Liver (tissue), 9 donors: ENCODE results near the gene RAD23B. TPM values are rescaled to one million over a fixed set of nuclear protein-coding genes. Genes with fewer than 3 reads are reported as not detected.

Experiments
- DNase-seq: peaks from one replicate; pipeline ENCODE4 v3.0.0-alpha.2; 2017; ENCODE audit warnings: low spot score
- H3K27ac ChIP-seq, 2 donors: one replicate each; pipeline ENCODE4 v1.7.0; 2013; ENCODE audit warnings: inconsistent platforms in 2 of 2, low read length in 2 of 2, control low read depth in 1 of 2, low read depth in 1 of 2, mild to moderate bottlenecking in 1 of 2
- H3K27me3 ChIP-seq, 4 donors: one replicate each; pipeline versions ENCODE4 v1.6.1 to v1.7.0; 2013; ENCODE audit warnings: low read length in 3 of 4, inconsistent platforms in 1 of 4, mild to moderate bottlenecking in 1 of 4, moderate library complexity in 1 of 4; ENCODE audit not compliant: control insufficient read depth in 4 of 4, insufficient read depth in 4 of 4
- H3K36me3 ChIP-seq, 4 donors: one replicate each; pipeline versions ENCODE4 v1.6.1 to v1.7.0; 2013; ENCODE audit warnings: low read length in 3 of 4, mild to moderate bottlenecking in 3 of 4, low read depth in 1 of 4, moderate library complexity in 1 of 4; ENCODE audit not compliant: control insufficient read depth in 4 of 4, insufficient read depth in 3 of 4
- H3K4me1 ChIP-seq, 4 donors: one replicate each; pipeline versions ENCODE4 v1.6.1 to v1.7.0; 2013; ENCODE audit warnings: low read length in 3 of 4, mild to moderate bottlenecking in 3 of 4, moderate library complexity in 1 of 4; ENCODE audit not compliant: control insufficient read depth in 4 of 4, insufficient read depth in 4 of 4
- H3K4me3 ChIP-seq, 3 donors: one replicate each; pipeline versions ENCODE4 v1.6.1 to v1.7.0; 2013; ENCODE audit warnings: low read length in 3 of 3, control low read depth in 1 of 3, low read depth in 1 of 3, mild to moderate bottlenecking in 1 of 3
- H3K9ac ChIP-seq, 2 donors: one replicate each; pipeline ENCODE4 v1.7.0; 2013; ENCODE audit warnings: low read length in 2 of 2, mild to moderate bottlenecking in 2 of 2, moderate library complexity in 2 of 2, control low read depth in 1 of 2, low read depth in 1 of 2
- H3K9me3 ChIP-seq, 4 donors: one replicate each; pipeline versions ENCODE4 v1.6.1 to v1.7.0; 2013; ENCODE audit warnings: low read length in 3 of 4; ENCODE audit not compliant: control insufficient read depth in 4 of 4
- ATF3 ChIP-seq: IDR thresholded peaks from 2 replicates; pipeline ENCODE4 v1.6.1; 2016; ENCODE audit warnings: antibody characterized with exemption
- CTCF ChIP-seq: fragments of 150-350 bp; IDR thresholded peaks from 2 replicates; pipeline ENCODE4 v1.5.1; 2017; ENCODE audit warnings: improper control_type of control experiment, low read depth, low read length; ENCODE audit not compliant: missing input control
- EGR1 ChIP-seq, 2 donors: IDR thresholded peaks; 2 replicates each; pipeline ENCODE4 v1.6.1; 2016 to 2018; ENCODE audit warnings: antibody characterized with exemption in 2 of 2, low read depth in 2 of 2
- FOXA1 ChIP-seq: IDR thresholded peaks from 2 replicates; pipeline ENCODE4 v1.6.1; 2016; ENCODE audit warnings: antibody characterized with exemption
- FOXA2 ChIP-seq: IDR thresholded peaks from 2 replicates; pipeline ENCODE4 v1.6.1; 2016; ENCODE audit warnings: antibody characterized with exemption
- GABPA ChIP-seq, 2 donors: IDR thresholded peaks in 1 of 2; conservative IDR thresholded peaks in 1 of 2; 2 replicates each; pipeline ENCODE4 v1.6.1; 2016; ENCODE audit warnings: antibody characterized with exemption in 2 of 2, mild to moderate bottlenecking in 1 of 2, moderate library complexity in 1 of 2
- HNF4A ChIP-seq, 2 donors: conservative IDR thresholded peaks; 2 replicates each; pipeline ENCODE4 v1.6.1; 2016; ENCODE audit warnings: antibody characterized with exemption in 2 of 2, mild to moderate bottlenecking in 2 of 2
- JUND ChIP-seq, 2 donors: IDR thresholded peaks; 2 replicates each; pipeline ENCODE4 v1.6.1; 2016; ENCODE audit warnings: antibody characterized with exemption in 2 of 2
- MAX ChIP-seq: IDR thresholded peaks from 2 replicates; pipeline ENCODE4 v1.6.1; 2016; ENCODE audit warnings: antibody characterized with exemption
- NR2F2 ChIP-seq: IDR thresholded peaks from 2 replicates; pipeline ENCODE4 v1.6.1; 2016; ENCODE audit warnings: antibody characterized with exemption
- RAD21 ChIP-seq, 2 donors: IDR thresholded peaks; 2 replicates each; pipeline ENCODE4 v1.6.1; 2016; ENCODE audit warnings: antibody characterized with exemption in 2 of 2, mild to moderate bottlenecking in 2 of 2
- TAF1 ChIP-seq: conservative IDR thresholded peaks from 2 replicates; pipeline ENCODE4 v1.6.1; 2016; ENCODE audit warnings: antibody characterized with exemption, mild to moderate bottlenecking
- YY1 ChIP-seq: IDR thresholded peaks from 2 replicates; pipeline ENCODE4 v1.6.1; 2016; ENCODE audit warnings: antibody characterized with exemption, mild to moderate bottlenecking
- WGBS: extraction: QIAGEN DNeasy Blood & Tissue Kit; methylation state at CpG from one replicate; pipeline ENCODE4 v1.1.7; 2013; 5-methylcytosine and 5-hydroxymethylcytosine counted together
- polyA plus RNA-seq, 2 donors: library from polyadenylated mRNA; stranded (reverse) in 1 of 2; unstranded in 1 of 2; fragments of 200-250 nt in 1 of 2; fragments of >200 nt in 1 of 2; fragmentation: Nextera tagmentation in 1 of 2; extraction: Ambion mirVana in 1 of 2; gene quantifications; one replicate each; pipeline versions ENCODE4 v1.2.1 to v1.2.3, GENCODE V29; 2013 to 2015
- total RNA-seq, 2 donors: library from RNA; depleted of rRNA; stranded (reverse); fragments of >200 nt; gene quantifications; one replicate each; pipeline ENCODE4 v1.2.3, GENCODE V29; 2014
- TF ChIP-seq, protein P1 (sequence below): IDR thresholded peaks from 2 replicates; pipeline ENCODE4 v1.6.1; 2016; ENCODE audit warnings: antibody characterized with exemption, mild to moderate bottlenecking
- donor health status: healthy.
- donor health status: healthy.
- donor health status: healthy.
- donor health status: healthy.
- donor health status: healthy.

Gene RAD23B
- total and polyA plus RNA-seq, 4 donors: 13.6 to 101 (median 61.6) TPM

GRCh38 chr9:107269681-107270080, 13.4 kb upstream of the RAD23B start (continued):
- TF ChIP-seq MAX: peak; percentile 45
- TF ChIP-seq, protein P1, sequence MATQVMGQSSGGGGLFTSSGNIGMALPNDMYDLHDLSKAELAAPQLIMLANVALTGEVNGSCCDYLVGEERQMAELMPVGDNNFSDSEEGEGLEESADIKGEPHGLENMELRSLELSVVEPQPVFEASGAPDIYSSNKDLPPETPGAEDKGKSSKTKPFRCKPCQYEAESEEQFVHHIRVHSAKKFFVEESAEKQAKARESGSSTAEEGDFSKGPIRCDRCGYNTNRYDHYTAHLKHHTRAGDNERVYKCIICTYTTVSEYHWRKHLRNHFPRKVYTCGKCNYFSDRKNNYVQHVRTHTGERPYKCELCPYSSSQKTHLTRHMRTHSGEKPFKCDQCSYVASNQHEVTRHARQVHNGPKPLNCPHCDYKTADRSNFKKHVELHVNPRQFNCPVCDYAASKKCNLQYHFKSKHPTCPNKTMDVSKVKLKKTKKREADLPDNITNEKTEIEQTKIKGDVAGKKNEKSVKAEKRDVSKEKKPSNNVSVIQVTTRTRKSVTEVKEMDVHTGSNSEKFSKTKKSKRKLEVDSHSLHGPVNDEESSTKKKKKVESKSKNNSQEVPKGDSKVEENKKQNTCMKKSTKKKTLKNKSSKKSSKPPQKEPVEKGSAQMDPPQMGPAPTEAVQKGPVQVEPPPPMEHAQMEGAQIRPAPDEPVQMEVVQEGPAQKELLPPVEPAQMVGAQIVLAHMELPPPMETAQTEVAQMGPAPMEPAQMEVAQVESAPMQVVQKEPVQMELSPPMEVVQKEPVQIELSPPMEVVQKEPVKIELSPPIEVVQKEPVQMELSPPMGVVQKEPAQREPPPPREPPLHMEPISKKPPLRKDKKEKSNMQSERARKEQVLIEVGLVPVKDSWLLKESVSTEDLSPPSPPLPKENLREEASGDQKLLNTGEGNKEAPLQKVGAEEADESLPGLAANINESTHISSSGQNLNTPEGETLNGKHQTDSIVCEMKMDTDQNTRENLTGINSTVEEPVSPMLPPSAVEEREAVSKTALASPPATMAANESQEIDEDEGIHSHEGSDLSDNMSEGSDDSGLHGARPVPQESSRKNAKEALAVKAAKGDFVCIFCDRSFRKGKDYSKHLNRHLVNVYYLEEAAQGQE: peak; percentile 60
- no peak for TF ChIP-seq TAF1
- no peak for TF ChIP-seq NR2F2
- TF ChIP-seq HNF4A (conservative IDR thresholded peaks at IDR 0.05): peak; percentile 82 to 83

- no peak for TF ChIP-seq RAD21 (IDR thresholded peaks at IDR 0.05)
- peak; percentile 6 for TF ChIP-seq YY1
- no peak for TF ChIP-seq FOXA1
These were observed 13.0 kb upstream of the RAD23B start for GRCh38 chr9:107270082-107270481.

DNA sequence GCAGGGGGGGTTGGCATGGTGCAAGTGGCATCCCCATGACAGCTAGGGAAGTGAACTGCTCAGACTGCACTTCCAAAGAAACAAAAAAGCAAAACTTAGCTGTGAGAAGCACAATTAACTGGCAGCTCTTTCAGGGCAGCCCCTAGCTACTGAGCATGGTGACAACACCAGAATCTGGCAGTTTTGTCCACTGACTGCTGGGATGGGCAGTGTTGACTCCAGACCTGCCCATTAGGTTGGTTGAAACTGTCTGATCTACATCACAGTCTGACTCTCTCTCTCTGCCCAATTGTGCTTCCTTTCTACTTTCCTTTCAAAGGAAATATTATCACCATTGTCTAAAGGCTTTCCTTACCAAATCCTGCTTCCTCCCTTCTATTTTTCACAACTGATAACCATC, 12.5 kb upstream of the RAD23B start:
- Histone ChIP-seq H3K27ac (peak overlapping the region; percentile 70 to 80), H3K4me1 (peaks cover 15 to 34% (median 27%) of the 10 kb centered on the region in 4 donors), H3K4me3 (no peak overlapping the region), H3K9me3 (no peaks in the 10 kb centered on the region), H3K36me3 (no peaks in the 10 kb centered on the region), H3K9ac (peak overlapping the region in 1 of 2 donors; percentile 13), H3K27me3 (no peaks in the 10 kb centered on the region)
- TF ChIP-seq EGR1 (IDR thresholded peaks at IDR 0.05; ENCODE audit: low read depth in 2 of 2): no peak
- TF ChIP-seq CTCF: no peak
- TF ChIP-seq ATF3: no peak
- TF ChIP-seq FOXA2: no peak
- no peak for TF ChIP-seq NR2F2
- no peak for TF ChIP-seq MAX
- TF ChIP-seq YY1: no peak
- TF ChIP-seq TAF1: no peak
- TF ChIP-seq FOXA1: no peak
- no peak for TF ChIP-seq HNF4A (conservative IDR thresholded peaks at IDR 0.05)
- TF ChIP-seq, protein P1: no peak
- no peak for TF ChIP-seq RAD21 (IDR thresholded peaks at IDR 0.05)
- TF ChIP-seq GABPA (IDR thresholded peaks at IDR 0.05 in 1 of 2, conservative IDR thresholded peaks at IDR 0.05 in 1 of 2): no peak
- no peak for TF ChIP-seq JUND (IDR thresholded peaks at IDR 0.05)
- DNase-seq: no peak

More at GRCh38 chr9:107270082-107270481, 13.0 kb upstream of the RAD23B start:
- 12% methylated on average over 1 of the region's 1 CpG for WGBS
- Histone ChIP-seq H3K9ac (peak overlapping the region in 1 of 2 donors; percentile 76), H3K27me3 (no peaks in the 10 kb centered on the region), H3K27ac (peak overlapping the region; percentile 70 to 80), H3K4me1 (peaks cover 15 to 34% (median 27%) of the 10 kb centered on the region in 4 donors), H3K9me3 (peaks cover 0 to 3% (median under 1%) of the 10 kb centered on the region in 4 donors), H3K4me3 (peak overlapping the region in 1 of 3 donors; percentile 15), H3K36me3 (no peaks in the 10 kb centered on the region)
- no peak for DNase-seq
